OCI-LY7 (cell line): ENCODE measurements around the gene ACYP2. TPM values are rescaled to one million over a fixed set of nuclear protein-coding genes. Genes with fewer than 3 reads are reported as not detected.
A peak's percentile ranks its signal among the peaks of the same experiment; 100 is the strongest.

ENCODE experiments used
- BruUV-seq: library from RNA; stranded (reverse); fragments of 400-500 nt; replicated peaks from 2 replicates; lab custom pipeline; 2021; lab: Mats Ljungman, UMichigan
- CTCF ChIA-PET: fragments of 300-600 bp; sonication (Branson Sonifier 250); formaldehyde crosslinking; loops from one replicate; lab custom pipeline; 2022; ENCODE audit warnings: antibody characterized with exemption; ENCODE audit not compliant: unreplicated experiment; lab: Charles Lee
- POLR2A ChIA-PET: fragments of 300-600 bp; sonication (Branson Sonifier 250); formaldehyde crosslinking; loops from one replicate; lab custom pipeline; 2022; ENCODE audit warnings: antibody characterized with exemption; lab: Charles Lee
- DNase-seq: peaks from one replicate; pipeline ENCODE4 v3.0.0-alpha.2; 2015; ENCODE audit warnings: low spot score
- H2AFZ ChIP-seq: fragments of 200-600 bp; sonication (generic), shearing (Covaris generic); 2 replicates; pipeline ENCODE4 v1.6.1; 2014; ENCODE audit warnings: mild to moderate bottlenecking, antibody characterized with exemption, low read length, moderate library complexity
- H3K27ac ChIP-seq: fragments of 200-600 bp; sonication (generic); 2 replicates; pipeline ENCODE4 v1.5.1; 2014; ENCODE audit warnings: mixed run types, low read depth, mild to moderate bottlenecking, moderate library complexity, low read length, inconsistent platforms; ENCODE audit not compliant: poor library complexity, severe bottlenecking
- H3K36me3 ChIP-seq: fragments of 200-600 bp; sonication (generic); 2 replicates; pipeline ENCODE4 v1.6.1; 2014; ENCODE audit warnings: mild to moderate bottlenecking, antibody characterized with exemption, low read length, moderate library complexity, mixed read lengths; ENCODE audit not compliant: insufficient read depth
- H3K4me1 ChIP-seq: fragments of 200-600 bp; sonication (generic); 2 replicates; pipeline ENCODE4 v1.5.1; 2014; ENCODE audit warnings: mild to moderate bottlenecking, low read length; ENCODE audit not compliant: insufficient read depth, poor library complexity, severe bottlenecking
- H3K4me2 ChIP-seq: fragments of 200-600 bp; sonication (generic); 2 replicates; pipeline ENCODE4 v1.6.1; 2014; ENCODE audit warnings: mild to moderate bottlenecking, low read length
- H3K4me3 ChIP-seq: fragments of 200-600 bp; sonication (generic); 2 replicates; pipeline ENCODE4 v1.5.1; 2014; ENCODE audit warnings: mild to moderate bottlenecking, low read depth, low read length; ENCODE audit not compliant: poor library complexity, severe bottlenecking
- H3K79me2 ChIP-seq: fragments of 200-600 bp; sonication (generic); 2 replicates; pipeline ENCODE4 v1.6.1; 2016; ENCODE audit warnings: low read depth, mild to moderate bottlenecking, low read length, moderate library complexity, mixed read lengths; ENCODE audit not compliant: insufficient read depth
- H3K9me2 ChIP-seq: fragments of 200-600 bp; sonication (generic); 2 replicates; pipeline ENCODE4 v1.6.1; 2016; ENCODE audit warnings: mild to moderate bottlenecking, low read length, mixed read lengths; ENCODE audit not compliant: insufficient read depth
- H3K9me3 ChIP-seq: fragments of 200-600 bp; sonication (generic); 2 replicates; pipeline ENCODE4 v1.6.1; 2014; ENCODE audit warnings: mild to moderate bottlenecking, mixed run types, low read length, mixed read lengths
- H4K20me1 ChIP-seq: fragments of 200-600 bp; sonication (generic); 2 replicates; pipeline ENCODE4 v1.6.1; 2014; ENCODE audit warnings: mild to moderate bottlenecking, antibody characterized with exemption, low read length, moderate library complexity, mixed read lengths; ENCODE audit not compliant: insufficient read depth
- CTCF ChIP-seq: fragments of 200-600 bp; sonication (generic); conservative IDR thresholded peaks from 2 replicates; pipeline ENCODE4 v1.5.1; 2014; ENCODE audit warnings: mild to moderate bottlenecking, antibody characterized with exemption, low read length, moderate library complexity, mixed read lengths
- EZH2phosphoT487 ChIP-seq: fragments of 200-600 bp; sonication (generic); IDR thresholded peaks from 2 replicates; pipeline ENCODE4 v1.6.1; 2018; ENCODE audit warnings: low read depth, borderline replicate concordance, mild to moderate bottlenecking, mixed run types, antibody characterized with exemption, low read length, moderate library complexity, mixed read lengths
- intact Hi-C: fragments of 100-400 bp; cut with micrococcal nuclease; formaldehyde crosslinking; loops from one replicate; pipeline ENCODE4 v1.10.0; 2022; ENCODE audit not compliant: unreplicated experiment
- total RNA-seq, 2 experiments: library from RNA; depleted of rRNA in 1 of 2; stranded (reverse); fragments of >200 nt in 1 of 2; shearing (Covaris generic) in 1 of 2; gene quantifications; 2 replicates each; pipeline ENCODE4 v1.2.3, GENCODE V29; 2014 to 2022

Gene ACYP2
- total RNA-seq, 2 experiments from 2014 or later = 18.7 to 20.6 TPM

DNA sequence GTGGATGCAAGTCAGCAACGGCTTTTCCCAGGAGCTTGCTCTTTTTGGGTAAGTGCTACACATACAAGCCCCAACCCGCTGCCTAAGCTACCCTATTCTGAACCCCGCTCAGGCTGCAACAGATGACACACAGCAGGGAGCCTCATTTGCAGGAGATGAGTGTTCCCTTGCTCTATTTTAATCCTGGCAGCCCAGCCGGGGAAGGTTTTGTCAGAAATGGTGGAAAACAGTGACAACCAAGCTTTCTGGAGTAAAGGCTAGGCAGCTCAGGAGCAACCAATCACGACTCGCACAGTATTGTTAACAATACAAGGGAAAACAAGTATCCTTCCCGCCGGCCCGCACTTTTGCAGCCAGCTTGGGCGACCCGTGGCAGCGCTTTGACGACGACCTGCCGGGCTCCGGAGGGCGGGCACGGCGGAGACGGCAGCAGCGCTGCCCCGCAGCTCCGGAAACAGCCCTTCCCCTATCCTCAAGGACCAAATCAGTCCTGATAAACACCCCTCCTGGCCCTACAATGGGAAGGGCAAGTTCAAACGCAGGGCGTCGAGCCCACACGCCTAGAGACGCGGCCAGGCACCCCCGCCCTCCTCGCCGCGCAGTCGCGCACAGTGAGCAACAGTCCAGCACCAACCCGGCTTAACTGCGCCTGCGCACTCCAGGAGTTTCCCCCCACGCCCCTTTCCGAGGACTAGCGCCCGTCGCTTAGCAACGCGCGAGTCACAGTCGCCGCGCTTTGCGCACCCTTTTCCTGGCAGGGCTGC is 214.9 kb downstream of the ACYP2 start:
- H3K36me3 ChIP-seq = no peaks in the 10 kb centered on the region
- H3K9me3 ChIP-seq = no peaks in the 10 kb centered on the region
- no peak overlapping the region for H3K27ac ChIP-seq
- ChIA-PET CTCF (interaction anchor here (1.4 kb wide), 1 partner anchor 374 kb away, joined by 4 read pairs; no protein-coding TSS in a partner anchor), POLR2A (interaction anchor here (0.6 to 1.0 kb wide), 3 partner anchors 29 to 879 kb away, joined by 3 read pairs; no protein-coding TSS in a partner anchor)
- peak; percentile 95 for DNase-seq
- peaks cover 20% of the 10 kb centered on the region for H3K4me1 ChIP-seq
- H2AFZ ChIP-seq = peak overlapping the region; percentile 96
- peak overlapping the region; percentile 99 for H3K4me2 ChIP-seq
- H3K79me2 ChIP-seq = no peaks in the 10 kb centered on the region
- no TSS peak for BruUV-seq
- no peaks in the 10 kb centered on the region for H3K9me2 ChIP-seq
- no peak for TF ChIP-seq CTCF
- no peak for TF ChIP-seq EZH2phosphoT487
- intact Hi-C loops = no loop called here
- H4K20me1 ChIP-seq = no peaks in the 10 kb centered on the region
- peak overlapping the region; percentile 72 for H3K4me3 ChIP-seq

DNA sequence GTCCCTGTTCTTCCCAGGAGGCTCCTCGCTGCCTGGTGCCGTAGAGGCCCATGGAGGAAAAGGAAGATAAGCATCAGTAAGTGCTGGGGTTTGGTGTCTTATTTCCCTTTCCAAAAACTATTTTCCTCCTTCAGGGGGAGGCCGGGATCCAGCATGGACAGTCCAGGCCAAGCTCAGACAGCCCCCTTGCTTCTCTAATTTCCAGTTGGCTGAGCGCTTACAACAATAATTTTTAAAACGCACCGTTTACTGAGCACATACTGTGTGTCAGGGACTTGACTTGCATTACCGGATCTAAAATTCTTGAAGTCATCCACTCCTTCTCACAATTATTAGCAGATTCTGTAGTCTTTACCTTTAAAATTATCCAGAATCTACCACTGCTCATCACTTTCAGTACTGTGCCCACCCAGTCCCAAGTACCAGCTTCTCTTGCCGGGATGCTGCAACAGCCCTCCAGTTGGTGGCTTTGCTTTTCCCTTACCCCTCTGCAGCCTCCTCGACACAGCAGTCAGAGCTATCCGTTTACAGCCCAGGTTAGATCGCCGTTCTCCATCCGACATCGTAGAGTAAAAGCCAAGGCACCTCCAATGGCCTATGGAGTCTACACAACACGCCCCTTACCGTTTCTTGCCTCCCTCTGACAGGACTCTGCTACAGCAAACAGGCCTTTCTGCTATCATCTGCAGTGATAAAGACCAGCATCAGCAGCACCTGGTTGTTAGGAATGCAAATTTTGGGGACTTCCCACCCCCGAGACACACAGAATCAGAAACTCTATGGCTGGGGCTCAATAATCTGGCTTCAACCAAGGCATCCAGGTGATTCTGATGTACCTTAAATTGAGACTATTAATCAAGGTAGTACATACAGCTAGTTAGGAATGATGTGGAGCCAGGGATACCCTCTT is 215.8 kb downstream of the ACYP2 start:
- no peak for TF ChIP-seq EZH2phosphoT487
- TF ChIP-seq CTCF = no peak
- Histone ChIP-seq H3K9me2 (no peaks in the 10 kb centered on the region), H3K4me1 (peaks cover 20% of the 10 kb centered on the region), H2AFZ (peak overlapping the region; percentile 96), H3K9me3 (no peaks in the 10 kb centered on the region), H3K4me3 (peak overlapping the region; percentile 72), H3K79me2 (no peaks in the 10 kb centered on the region), H3K36me3 (no peaks in the 10 kb centered on the region), H3K4me2 (peak overlapping the region; percentile 99), H4K20me1 (no peaks in the 10 kb centered on the region), H3K27ac (no peak overlapping the region)
- no TSS peak for BruUV-seq
- DNase-seq = peak; percentile 45
- ChIA-PET POLR2A (interaction anchor here (0.6 kb wide), 2 partner anchors 106 to 217 kb away, joined by 3 read pairs; no protein-coding TSS in a partner anchor), CTCF (interaction anchor here (0.5 kb wide), 1 partner anchor 277 kb away, joined by 3 read pairs; no protein-coding TSS in a partner anchor)
- intact Hi-C loops = no loop called here
